GM10248 (cell line): ENCODE data around the gene DLG2.

Experiments used
- CTCF ChIA-PET: fragments of 300-600 bp; sonication (Branson Sonifier 250); formaldehyde crosslinking; extraction: SDS; loops from one replicate; lab custom pipeline; 2021; ENCODE audit warnings: antibody characterized with exemption; lab: Yijun Ruan, JAX
- POLR2A ChIA-PET: fragments of 350-650 bp; sonication (Branson Sonifier 250); formaldehyde crosslinking; extraction: SDS; loops from one replicate; lab custom pipeline; 2020; ENCODE audit warnings: antibody characterized with exemption; lab: Yijun Ruan, JAX
- DNase-seq: peaks from one replicate; pipeline ENCODE4 v3.0.0; 2012; ENCODE audit errors: extremely low spot score
- CTCF ChIP-seq: IDR thresholded peaks from 2 replicates; pipeline ENCODE4 v1.5.1; 2012; ENCODE audit warnings: mild to moderate bottlenecking, low read depth; ENCODE audit errors: extremely low read depth, missing control alignments, control extremely low read depth

Gene DLG2

DNA sequence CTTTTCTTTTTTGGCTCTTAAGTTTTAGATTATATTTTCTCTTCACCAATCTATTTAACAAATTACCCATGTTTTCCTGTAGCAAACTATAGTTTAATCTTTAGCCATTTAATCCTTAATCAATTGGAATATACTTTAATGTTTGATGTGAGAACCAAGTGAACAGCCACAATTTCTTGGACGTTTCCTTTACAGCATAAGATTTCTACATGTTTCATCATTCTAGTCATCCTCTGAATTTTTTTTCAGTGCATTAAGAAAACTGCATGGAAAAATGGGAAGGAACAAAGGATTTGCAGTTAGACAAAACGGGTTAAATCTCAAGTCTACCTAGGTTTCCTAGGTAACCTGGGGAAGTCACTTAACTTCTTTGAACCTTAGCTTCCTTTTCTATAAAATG is 1833.8 kb downstream of the DLG2 start:
- POLR2A ChIA-PET = no interaction called here
- no peak for TF ChIP-seq CTCF
- CTCF ChIA-PET = interaction anchor here (1.6 kb wide), 1 partner anchor 43 kb away, joined by 4 read pairs; no protein-coding TSS in a partner anchor
- DNase-seq = no peak

DNA sequence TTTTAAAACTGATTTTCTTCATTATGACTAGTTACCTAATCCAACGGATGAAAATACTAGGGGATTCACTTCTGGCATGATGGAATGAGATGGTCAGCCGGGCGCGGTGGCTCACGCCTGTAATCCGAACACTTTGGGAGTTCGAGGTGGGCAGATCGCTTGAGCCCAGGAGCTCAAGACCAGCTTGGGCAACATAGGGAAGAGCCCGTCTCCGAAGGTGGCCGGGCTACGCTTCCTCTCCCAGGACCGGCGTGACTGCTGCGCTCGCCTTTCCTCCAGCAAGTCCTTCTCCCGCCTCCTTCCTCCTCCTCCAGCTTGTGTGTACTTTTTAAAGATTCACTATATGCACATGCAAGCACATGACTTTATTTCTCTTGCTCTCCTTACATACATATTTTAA is 1835.6 kb downstream of the DLG2 start:
- POLR2A ChIA-PET = no interaction called here
- CTCF ChIA-PET = interaction anchor here (1.5 kb wide), 1 partner anchor 14 kb away, joined by 3 read pairs; no protein-coding TSS in a partner anchor
- TF ChIP-seq CTCF = no peak
- DNase-seq = no peak

DNA sequence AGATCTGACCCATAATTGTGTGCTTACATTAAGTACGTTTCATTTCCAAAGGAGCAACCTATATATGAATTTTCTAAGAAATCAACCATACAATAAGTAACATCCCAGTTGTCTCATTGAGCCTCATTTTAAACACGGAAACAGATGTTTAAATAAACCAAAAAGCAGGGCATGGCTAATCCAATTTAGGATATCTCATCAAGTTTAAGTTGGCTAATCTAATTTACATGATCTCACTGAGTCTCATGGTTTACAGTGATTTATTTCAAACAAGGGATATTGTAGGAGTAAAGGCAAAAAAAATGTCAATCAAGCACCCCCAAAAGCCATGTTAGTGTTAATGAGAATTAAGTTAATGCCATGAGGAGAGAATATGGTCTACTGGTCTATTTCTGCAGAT is 1841.2 kb downstream of the DLG2 start:
- no peak for DNase-seq
- CTCF ChIA-PET = no interaction called here
- POLR2A ChIA-PET = no interaction called here
- no peak for TF ChIP-seq CTCF

GRCh38 chr11:83784419-83784818 is 1842.7 kb downstream of the DLG2 start:
- ChIA-PET POLR2A (no interaction called here), CTCF (interaction anchor here (0.9 to 1.2 kb wide), 2 partner anchors 14 to 488 kb away, joined by 3 read pairs; no protein-coding TSS in a partner anchor)
- no peak for TF ChIP-seq CTCF

GRCh38 chr11:83782329-83782728 is 1844.8 kb downstream of the DLG2 start:
- TF ChIP-seq CTCF = no peak
- POLR2A ChIA-PET = no interaction called here
- CTCF ChIA-PET = interaction anchor here (1.2 kb wide), 1 partner anchor 8 kb away, joined by 3 read pairs; no protein-coding TSS in a partner anchor
- DNase-seq = no peak

More at GRCh38 chr11:83784419-83784818, 1842.7 kb downstream of the DLG2 start:
- no peak for DNase-seq

GRCh38 chr11:83779876-83780275 is 1847.3 kb downstream of the DLG2 start:
- ChIA-PET POLR2A (no interaction called here), CTCF (interaction anchor here (2.1 kb wide), 1 partner anchor 16 kb away, joined by 5 read pairs; no protein-coding TSS in a partner anchor)
- TF ChIP-seq CTCF = no peak
- DNase-seq = no peak
